Left colon (tissue), 2 donors: ENCODE results near the gene HECW1. TPM values are rescaled to one million over a fixed set of nuclear protein-coding genes. Genes with fewer than 3 reads are reported as not detected.
"Not testable (repeated sequence)": the region's sequence is repeated elsewhere in the genome, so short reads cannot be mapped to it uniquely, and the experiment has no call there.

ENCODE experiments used
- ATAC-seq: fragments of 200-7000 bp; cut with Tn5 transposase; one replicate; pipeline ENCODE4 v1.9.1; 2020; ENCODE audit warnings: mild to moderate bottlenecking, moderate library complexity
- DNase-seq, 2 donors: peaks; one replicate each; pipeline ENCODE4 v3.0.0-alpha.2; 2020
- intact Hi-C, 2 donors: fragments of 100-400 bp; cut with DNase I in 1 of 2; cut with micrococcal nuclease in 1 of 2; formaldehyde crosslinking; loops; one replicate each; pipeline versions ENCODE4 v1.11.2 to v1.14.0; 2022; cut with DNase I, micrococcal nuclease
- total RNA-seq, 2 donors: library from RNA; stranded (reverse); fragmentation: NEBNext Ultra II Directional; extraction: Animal tissue kit (Norgen Biotek cat#: 25700); gene quantifications; one replicate each; pipeline ENCODE4 v1.2.1, GENCODE V29; 2021
- donor health status: DM: no; HTN: no; CAD: no.
- donor health status: DM: yes; HTN: yes; CAD: no.

The HECW1 gene
- total RNA-seq, 2 donors from 2014 or later: 0.58 to 0.89 TPM

GRCh38 chr7:43467406-43467805 lies 355.0 kb downstream of the HECW1 start:
- intact Hi-C loops: no loop called here
- ATAC-seq (no peak), DNase-seq (no peak)

- ATAC-seq (no peak), DNase-seq (no peak)
- intact Hi-C loops: no loop called here
These were observed 355.4 kb downstream of the HECW1 start for GRCh38 chr7:43467846-43468245.

- intact Hi-C loops: no loop called here
- DNase-seq (no peak), ATAC-seq (no peak)
These were observed 356.6 kb downstream of the HECW1 start for GRCh38 chr7:43469051-43469450.

GRCh38 chr7:43470110-43470509 lies 357.7 kb downstream of the HECW1 start:
- ATAC-seq: no peak
- DNase-seq: no peak
- intact Hi-C loops: no loop called here

GRCh38 chr7:43475983-43476382 lies 363.5 kb downstream of the HECW1 start:
- ATAC-seq: no peak

GRCh38 chr7:43476896-43477295 lies 364.4 kb downstream of the HECW1 start:
- intact Hi-C loops: no loop called here
- DNase-seq (no peak), ATAC-seq (no peak)

More at GRCh38 chr7:43475983-43476382, 363.5 kb downstream of the HECW1 start:
- intact Hi-C loops: no loop called here
- no peak for DNase-seq

GRCh38 chr7:43479042-43479441 lies 366.6 kb downstream of the HECW1 start:
- intact Hi-C loops: no loop called here
- ATAC-seq: no peak

GRCh38 chr7:43479543-43479942 lies 367.1 kb downstream of the HECW1 start:
- no peak for ATAC-seq
- DNase-seq: no peak
- intact Hi-C loops: no loop called here

More at GRCh38 chr7:43479042-43479441, 366.6 kb downstream of the HECW1 start:
- no peak for DNase-seq

- ATAC-seq: no peak
- DNase-seq: no peak
- intact Hi-C loops: no loop called here
These were observed 368.1 kb downstream of the HECW1 start for GRCh38 chr7:43480581-43480980.

- no peak for ATAC-seq
- no peak for DNase-seq
- intact Hi-C loops: no loop called here
These were observed 369.6 kb downstream of the HECW1 start for GRCh38 chr7:43481902-43482678.

- DNase-seq (no peak), ATAC-seq (no peak)
- intact Hi-C loops: no loop called here
These were observed 370.3 kb downstream of the HECW1 start for GRCh38 chr7:43482679-43483252.

- ATAC-seq (no peak), DNase-seq (no peak)
- intact Hi-C loops: no loop called here
These were observed 372.4 kb downstream of the HECW1 start for GRCh38 chr7:43484678-43485395.

GRCh38 chr7:43485580-43485979 lies 373.1 kb downstream of the HECW1 start:
- intact Hi-C loops: no loop called here
- DNase-seq (no peak), ATAC-seq (no peak)

GRCh38 chr7:43486008-43486407 lies 373.6 kb downstream of the HECW1 start:
- DNase-seq, intact Hi-C loops, ATAC-seq: not testable (repeated sequence)

GRCh38 chr7:43486634-43487033 lies 374.2 kb downstream of the HECW1 start:
- intact Hi-C loops: no loop called here
- ATAC-seq (no peak), DNase-seq (no peak)

GRCh38 chr7:43487731-43488073 lies 375.3 kb downstream of the HECW1 start:
- ATAC-seq (no peak), DNase-seq (no peak)
- intact Hi-C loops: no loop called here

GRCh38 chr7:43489257-43489656 lies 376.8 kb downstream of the HECW1 start:
- intact Hi-C loops: no loop called here
- no peak for DNase-seq
- no peak for ATAC-seq

GRCh38 chr7:43490016-43490415 lies 377.6 kb downstream of the HECW1 start:
- DNase-seq: no peak
- no peak for ATAC-seq
- intact Hi-C loops: no loop called here

GRCh38 chr7:43491123-43491522 lies 378.7 kb downstream of the HECW1 start:
- ATAC-seq: no peak
- intact Hi-C loops: no loop called here

GRCh38 chr7:43491984-43492383 lies 379.5 kb downstream of the HECW1 start:
- no peak for DNase-seq
- no peak for ATAC-seq
- intact Hi-C loops: no loop called here

More at GRCh38 chr7:43491123-43491522, 378.7 kb downstream of the HECW1 start:
- DNase-seq: no peak
